Lower lobe of right lung (tissue), 2 donors: ENCODE data around the gene ATCAY. TPM values are rescaled to one million over a fixed set of nuclear protein-coding genes. Genes with fewer than 3 reads are reported as not detected.

Source experiments
- ATAC-seq, 2 donors: fragments of 200-7000 bp; cut with Tn5 transposase; one replicate each; pipeline ENCODE4 v1.9.1; 2020 to 2022; ENCODE audit warnings: mild to moderate bottlenecking in 2 of 2, moderate library complexity in 2 of 2
- DNase-seq: peaks from one replicate; pipeline ENCODE4 v3.0.0-alpha.2; 2020
- H3K27ac ChIP-seq: fragments of 200-600 bp; one replicate; pipeline ENCODE4 v1.8.0; 2022
- H3K27me3 ChIP-seq: fragments of 200-600 bp; one replicate; pipeline ENCODE4 v1.8.0; 2022; ENCODE audit warnings: low read depth
- H3K36me3 ChIP-seq: fragments of 200-600 bp; one replicate; pipeline ENCODE4 v1.8.0; 2022; ENCODE audit warnings: mild to moderate bottlenecking
- H3K4me1 ChIP-seq: fragments of 200-600 bp; one replicate; pipeline ENCODE4 v1.8.0; 2022
- H3K4me3 ChIP-seq: fragments of 200-600 bp; one replicate; pipeline ENCODE4 v1.8.0; 2022; ENCODE audit warnings: mild to moderate bottlenecking
- H3K9me3 ChIP-seq: fragments of 200-600 bp; one replicate; pipeline ENCODE4 v1.8.0; 2022
- CTCF ChIP-seq: fragments of 200-600 bp; IDR thresholded peaks from one replicate; pipeline ENCODE4 v1.8.0; 2022; ENCODE audit warnings: antibody characterized with exemption, mild to moderate bottlenecking
- intact Hi-C: fragments of 100-400 bp; cut with DNase I; formaldehyde crosslinking; loops from one replicate; pipeline ENCODE4 v1.11.0; 2022
- total RNA-seq: library from RNA; stranded (reverse); fragmentation: NEBNext Ultra II Directional; extraction: Animal tissue kit (Norgen Biotek cat#: 25700); gene quantifications from one replicate; pipeline ENCODE4 v1.2.1, GENCODE V29; 2021
- donor health status: DM: no; HTN: yes; CAD: no; lungs with severe emphysema.

ATCAY gene
- total RNA-seq, 1 donor from 2014 or later, result not detected

DNA sequence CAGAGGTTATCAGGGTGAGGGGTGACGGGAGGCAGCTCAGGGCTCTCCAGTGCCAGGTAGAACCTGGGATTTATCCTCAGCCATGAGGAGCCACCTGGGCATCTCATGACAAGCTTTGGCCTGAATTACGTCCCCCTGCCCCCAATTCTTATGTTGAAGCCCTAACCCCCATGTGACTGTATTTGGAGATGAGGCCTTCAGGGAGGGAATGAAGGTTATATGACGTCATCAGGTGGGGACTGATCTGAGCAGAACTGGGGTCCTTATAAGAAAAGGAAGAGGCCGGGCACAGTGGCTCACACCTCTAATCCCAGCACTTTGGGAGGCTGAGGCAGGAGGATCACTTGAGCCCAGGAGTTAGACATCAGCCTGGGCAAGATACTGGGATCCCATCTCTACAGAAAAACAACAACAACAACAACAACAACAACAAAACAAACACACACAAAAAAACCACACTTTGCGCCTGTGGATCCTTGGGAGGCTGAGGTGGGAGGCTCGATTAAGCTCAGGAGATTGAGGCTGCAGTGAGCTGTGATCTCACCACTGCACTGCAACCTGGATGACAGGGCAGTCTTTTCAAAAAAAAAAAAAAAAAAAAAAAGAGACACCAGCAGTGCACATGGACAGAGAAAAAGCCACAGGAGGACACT lies 30.0 kb upstream of the ATCAY start:
- no peak for ATAC-seq
- intact Hi-C loops, result no loop called here
- TF ChIP-seq CTCF, result no peak

DNA sequence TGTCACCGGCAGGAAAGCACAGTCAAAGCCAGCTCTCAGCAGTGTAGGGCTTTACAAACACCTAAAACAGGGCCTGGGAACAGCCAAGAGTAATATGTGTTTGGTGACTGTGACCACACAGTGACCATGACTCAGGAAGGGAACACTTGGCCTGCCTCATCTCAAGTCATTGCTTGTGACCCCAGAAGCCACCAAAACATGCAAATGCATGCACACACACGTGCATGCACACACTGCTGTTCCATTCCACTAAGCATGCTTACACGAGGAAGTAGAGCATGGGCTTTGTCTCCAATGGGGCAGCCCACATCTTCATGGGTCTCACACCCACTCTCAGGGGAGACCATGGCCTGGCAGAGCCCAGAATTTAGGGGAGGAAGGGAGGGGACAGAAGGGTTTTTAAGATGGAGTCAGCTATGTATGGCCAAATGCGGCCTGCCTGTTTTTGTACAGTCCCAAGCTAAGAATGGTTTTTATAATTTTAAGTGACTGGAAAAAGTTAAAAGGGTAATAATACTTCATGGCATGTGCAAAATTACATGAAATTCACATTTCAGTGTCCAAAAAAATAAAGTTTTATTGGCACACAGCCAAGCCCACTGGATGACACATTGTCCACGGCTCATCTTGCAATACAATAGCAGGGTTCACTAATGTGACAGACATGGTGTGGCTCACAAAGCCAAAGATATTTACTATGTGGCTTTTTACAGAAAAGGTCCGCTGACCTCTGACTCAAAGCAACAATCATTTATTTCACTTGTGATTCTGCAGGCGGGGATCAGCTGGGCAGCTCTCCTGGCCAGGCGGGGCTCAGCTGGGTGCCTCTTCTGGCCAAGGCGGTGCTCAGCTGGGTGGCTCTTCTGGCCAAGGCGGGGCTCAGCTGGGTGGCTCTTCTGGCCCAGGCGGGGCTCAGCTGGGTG lies 29.0 kb upstream of the ATCAY start:
- intact Hi-C loops, result no loop called here
- no peaks in the 10 kb centered on the region for H3K36me3 ChIP-seq
- DNase-seq, result no peak
- no peak for ATAC-seq
- no peak overlapping the region for H3K4me3 ChIP-seq
- H3K4me1 ChIP-seq, result no peaks in the 10 kb centered on the region
- peaks cover 18% of the 10 kb centered on the region for H3K9me3 ChIP-seq
- H3K27me3 ChIP-seq, result no peaks in the 10 kb centered on the region
- no peak for TF ChIP-seq CTCF
- no peak overlapping the region for H3K27ac ChIP-seq

More for the DNA sequence above, 30.0 kb upstream of the ATCAY start:
- Histone ChIP-seq H3K27ac (no peak overlapping the region), H3K4me1 (no peaks in the 10 kb centered on the region), H3K9me3 (peaks cover 18% of the 10 kb centered on the region), H3K4me3 (no peak overlapping the region), H3K27me3 (no peaks in the 10 kb centered on the region), H3K36me3 (no peaks in the 10 kb centered on the region)
- DNase-seq, result no peak

DNA sequence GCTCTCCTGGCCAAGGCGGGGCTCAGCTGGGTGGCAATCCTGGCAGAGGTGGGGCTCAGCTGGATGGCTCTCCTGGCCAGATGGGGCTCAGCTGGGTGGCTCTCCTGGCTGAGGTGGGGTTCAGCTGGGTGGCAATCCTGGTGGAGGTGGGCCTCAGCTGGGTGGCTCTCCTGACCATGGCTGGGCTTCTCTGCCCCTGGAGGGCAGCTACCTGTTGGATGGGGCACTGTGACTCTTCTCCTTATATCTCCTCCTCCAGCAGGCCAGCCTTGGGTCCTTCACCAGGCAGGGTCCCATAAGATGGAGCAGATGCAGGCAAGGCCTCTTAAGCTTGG lies 28.3 kb upstream of the ATCAY start:
- Histone ChIP-seq H3K4me3 (no peak overlapping the region), H3K27me3 (no peaks in the 10 kb centered on the region), H3K27ac (no peak overlapping the region), H3K4me1 (no peaks in the 10 kb centered on the region), H3K36me3 (no peaks in the 10 kb centered on the region), H3K9me3 (peaks cover 18% of the 10 kb centered on the region)
- ATAC-seq, result no peak
- DNase-seq, result no peak
- TF ChIP-seq CTCF, result no peak
- intact Hi-C loops, result no loop called here

DNA sequence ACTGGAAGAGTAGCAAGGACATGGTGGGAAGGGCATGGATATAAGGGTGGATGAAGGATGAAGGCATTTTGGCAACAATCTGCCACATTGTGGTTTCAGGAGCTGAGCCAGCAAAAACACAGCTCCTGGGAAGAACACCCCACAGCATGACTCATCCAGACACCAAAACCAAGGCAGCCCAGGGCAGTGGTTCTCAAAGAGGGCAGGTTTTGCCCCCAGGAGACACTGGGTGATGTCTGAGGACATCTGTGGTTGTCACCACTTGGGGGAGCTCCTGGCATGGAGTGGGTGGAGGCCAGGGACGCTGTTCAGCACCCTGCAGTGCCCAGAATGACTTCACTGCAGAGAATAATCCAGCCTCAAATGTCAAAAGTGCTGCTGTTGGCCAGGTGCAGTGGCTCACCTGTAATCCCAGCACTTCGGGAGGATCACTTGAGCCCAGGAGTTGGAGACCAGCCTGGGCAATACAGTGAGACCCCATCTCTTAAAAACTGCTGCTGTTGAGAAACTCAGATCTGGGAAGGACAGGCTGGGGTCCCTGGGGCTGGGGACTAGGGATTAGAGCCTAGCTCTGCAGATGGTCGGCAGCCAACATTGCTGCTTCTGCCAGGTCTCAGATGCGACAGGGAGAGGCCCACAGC lies 27.8 kb upstream of the ATCAY start:
- DNase-seq (no peak), ATAC-seq (no peak)
- Histone ChIP-seq H3K4me1 (no peaks in the 10 kb centered on the region), H3K27me3 (no peaks in the 10 kb centered on the region), H3K9me3 (peaks cover 18% of the 10 kb centered on the region), H3K27ac (no peak overlapping the region), H3K36me3 (no peaks in the 10 kb centered on the region), H3K4me3 (no peak overlapping the region)
- intact Hi-C loops, result no loop called here
- peak; percentile 13 for TF ChIP-seq CTCF

- Histone ChIP-seq H3K4me3 (no peak overlapping the region), H3K27me3 (no peaks in the 10 kb centered on the region), H3K9me3 (peaks cover 18% of the 10 kb centered on the region), H3K4me1 (no peaks in the 10 kb centered on the region), H3K27ac (no peak overlapping the region), H3K36me3 (no peaks in the 10 kb centered on the region)
- DNase-seq (no peak), ATAC-seq (no peak)
- no peak for TF ChIP-seq CTCF
- intact Hi-C loops, result no loop called here
These were observed 25.2 kb upstream of the ATCAY start for GRCh38 chr19:3855320-3855719.
